K562 (cell line): Measurements from ENCODE around the gene CRIP3. TPM values are rescaled to one million over a fixed set of nuclear protein-coding genes. Genes with fewer than 3 reads are reported as not detected.

ENCODE experiments used
- ATAC-seq: fragments of 200-7000 bp; cut with Tn5 transposase; 3 replicates; pipeline ENCODE4 v1.9.1; 2020; ENCODE audit warnings: moderate library complexity
- BruUV-seq: library from RNA; stranded (reverse); fragments of 400-500 nt; replicated peaks from 2 replicates; lab custom pipeline; 2021; lab: Mats Ljungman, UMichigan
- CTCF ChIA-PET: fragments of 300-600 bp; formaldehyde crosslinking; extraction: SDS; loops from one replicate; lab custom pipeline; 2021; ENCODE audit warnings: low intra/inter-chr PET ratio; lab: Yijun Ruan, JAX
- POLR2A ChIA-PET: fragments of 300-600, 350-650 bp; sonication (Branson Sonifier 250); formaldehyde crosslinking; extraction: SDS; loops from one replicate; lab custom pipeline; 2021; ENCODE audit warnings: antibody characterized with exemption, inconsistent platforms; lab: Yijun Ruan, JAX
- DNase-seq, 4 experiments: peaks; one replicate each; pipeline versions ENCODE4 v3.0.0 to v3.0.0-alpha.2; 2011 to 2018; ENCODE audit warnings: low spot score in 3 of 4, mixed read lengths in 3 of 4; ENCODE audit errors: extremely low read depth in 1 of 4
- FAIRE-seq: peaks from 2 replicates; lab custom pipeline; 2011; peaks lifted over from hg19 to GRCh38; lab: Jason Lieb, UNC
- H2AFZ ChIP-seq: 2 replicates; pipeline ENCODE4 v1.6.0; 2011; ENCODE audit warnings: low read depth, low read length, control low read depth, inconsistent platforms
- H3K27ac ChIP-seq: fragments of 200-600 bp; 3 replicates; pipeline ENCODE4 v1.8.0; 2011; ENCODE audit warnings: low read depth, mild to moderate bottlenecking, control low read depth, inconsistent platforms, low read length, moderate library complexity, mixed read lengths; ENCODE audit errors: extremely low read depth
- H3K27me3 ChIP-seq, 2 experiments: fragments of 300-600 bp in 1 of 2; 2 replicates in 1 of 2; 3 replicates in 1 of 2; pipeline versions ENCODE4 v1.6.0 to v1.8.0; 2011; ENCODE audit warnings: inconsistent platforms in 2 of 2, low read length in 2 of 2, mild to moderate bottlenecking in 1 of 2, mixed read lengths in 1 of 2, moderate library complexity in 1 of 2; ENCODE audit not compliant: control insufficient read depth in 2 of 2, insufficient read depth in 2 of 2
- H3K36me3 ChIP-seq: fragments of 300-600 bp; 3 replicates; pipeline ENCODE4 v1.8.0; 2011; ENCODE audit warnings: mild to moderate bottlenecking, low read length, inconsistent platforms; ENCODE audit not compliant: control insufficient read depth, insufficient read depth
- H3K4me1 ChIP-seq, 2 experiments: fragments of 200-600 bp in 1 of 2; replicated peaks in 1 of 2; 2 replicates in 1 of 2; 3 replicates in 1 of 2; pipeline versions ENCODE4 v1.5.1 to v1.8.0; 2011; ENCODE audit warnings: inconsistent platforms in 2 of 2, low read length in 2 of 2, mild to moderate bottlenecking in 1 of 2, mixed read lengths in 1 of 2, moderate library complexity in 1 of 2; ENCODE audit not compliant: control insufficient read depth in 2 of 2, insufficient read depth in 2 of 2
- H3K4me2 ChIP-seq: 2 replicates; pipeline ENCODE4 v1.6.1; 2011; ENCODE audit warnings: low read length, control low read depth, inconsistent platforms, mixed read lengths; ENCODE audit not compliant: insufficient read depth
- H3K4me3 ChIP-seq: fragments of 200-600 bp; sonication (generic), shearing (Covaris generic); 2 replicates; pipeline ENCODE4 v1.5.1; 2016; ENCODE audit warnings: control low read depth, inconsistent platforms
- H3K79me2 ChIP-seq: fragments of 200-600 bp; 3 replicates; pipeline ENCODE4 v1.8.0; 2011; ENCODE audit warnings: low read length, inconsistent platforms; ENCODE audit not compliant: control insufficient read depth, insufficient read depth
- H3K9ac ChIP-seq, 2 experiments: 2 replicates each; pipeline versions ENCODE4 v1.6.0 to v1.6.1; 2011; ENCODE audit warnings: low read depth in 2 of 2, low read length in 2 of 2, control low read depth in 1 of 2, inconsistent platforms in 1 of 2, mild to moderate bottlenecking in 1 of 2, mixed read lengths in 1 of 2; ENCODE audit not compliant: insufficient read depth in 1 of 2
- H3K9me1 ChIP-seq: one replicate; pipeline ENCODE4 v1.6.0; 2011; ENCODE audit warnings: inconsistent platforms, mild to moderate bottlenecking, low read length, moderate library complexity; ENCODE audit not compliant: control insufficient read depth, insufficient read depth
- H3K9me3 ChIP-seq: replicated peaks from 2 replicates; pipeline ENCODE4 v1.5.1; 2011; ENCODE audit warnings: low read depth, low read length, inconsistent platforms; ENCODE audit not compliant: control insufficient read depth, insufficient read depth
- H4K20me1 ChIP-seq: replicated peaks from 2 replicates; pipeline ENCODE4 v1.6.1; 2011; ENCODE audit warnings: low read length, inconsistent platforms, mixed read lengths; ENCODE audit not compliant: control insufficient read depth, insufficient read depth
- EZH2 ChIP-seq: IDR thresholded peaks from 2 replicates; pipeline ENCODE4 v1.6.1; 2012; ENCODE audit warnings: low read depth, mild to moderate bottlenecking, inconsistent platforms, low read length, borderline replicate concordance
- HIVEP1 ChIP-seq: fragments of 250-450 bp; sonication (Bioruptor Pico); IDR thresholded peaks from 2 replicates; pipeline ENCODE4 v1.4.0; 2020; ENCODE audit warnings: mild to moderate bottlenecking
- ZNF384 ChIP-seq: IDR thresholded peaks from 2 replicates; pipeline ENCODE4 v1.6.1; 2012; ENCODE audit warnings: low read depth, low read length, improper control_type of control experiment
- in situ Hi-C: fragments of 300-500 bp; cut with MboI; formaldehyde crosslinking; loops from 4 replicates; pipeline ENCODE4 v1.15.0; 2018; ENCODE audit warnings: inconsistent platforms, mixed read lengths
- intact Hi-C: fragments of 100-400 bp; cut with micrococcal nuclease; formaldehyde crosslinking; loops from 2 replicates; pipeline ENCODE4 v1.14.2; 2022
- polyA plus RNA-seq, 8 experiments: library from polyadenylated mRNA; depleted of rRNA in 4 of 8; stranded (reverse) in 5 of 8; unstranded in 3 of 8; fragments of >200 nt; fragmentation: Nextera tagmentation in 2 of 8; fragmentation: Illumina TruSeq in 1 of 8; extraction: Ambion mirVana in 2 of 8; extraction: Trizol in 1 of 8; gene quantifications; 2 replicates each; pipeline versions ENCODE4 v1.2.1 to v1.2.3, GENCODE V29; 2011 to 2014; ENCODE audit warnings: inconsistent platforms in 1 of 8, missing spikeins in 1 of 8
- total RNA-seq, 7 experiments: library from RNA; depleted of rRNA in 6 of 7; stranded (reverse); fragments of >200 nt in 6 of 7; fragmentation: Illumina TruSeq in 2 of 7; extraction: Trizol in 2 of 7; gene quantifications; 2 replicates each; pipeline versions ENCODE4 v1.2.1 to v1.2.3, GENCODE V29; 2011 to 2021; ENCODE audit warnings: low replicate concordance in 1 of 7
- TF ChIP-seq, protein P1 (sequence below): fragments of 250-450 bp; sonication (Bioruptor Pico); IDR thresholded peaks from 2 replicates; pipeline ENCODE4 v1.4.0; 2020; ENCODE audit warnings: mild to moderate bottlenecking, moderate library complexity
- TF ChIP-seq, protein P2 (sequence below): fragments of 250-450 bp; sonication (Bioruptor Pico); IDR thresholded peaks from 2 replicates; pipeline ENCODE4 v1.9.0; 2021; ENCODE audit warnings: mild to moderate bottlenecking
- TF ChIP-seq, protein P3 (sequence below): sonication (generic); formaldehyde crosslinking; IDR thresholded peaks from 2 replicates; pipeline ENCODE4 v1.8.1; 2023; ENCODE audit warnings: missing genetic modification reagents, mild to moderate bottlenecking, borderline replicate concordance
- TF ChIP-seq, protein P4 (sequence below), 2 experiments: IDR thresholded peaks in 1 of 2; conservative IDR thresholded peaks in 1 of 2; 2 replicates each; pipeline ENCODE4 v1.6.1; 2016; ENCODE audit warnings: low read depth in 2 of 2, mild to moderate bottlenecking in 1 of 2, missing compliant biosample characterization in 1 of 2, missing genetic modification characterization in 1 of 2, moderate library complexity in 1 of 2
- TF ChIP-seq, protein P5 (sequence below): sonication (generic); formaldehyde crosslinking; IDR thresholded peaks from 2 replicates; pipeline ENCODE4 v1.8.0; 2022; ENCODE audit warnings: mild to moderate bottlenecking, missing genetic modification reagents

Gene CRIP3
- total and polyA plus RNA-seq, 9 of the 15 experiments (the other 6 are each of a cell fraction or from before 2014, with no cell fraction given), result 0.36 to 2.1 (median 0.87) TPM

DNA sequence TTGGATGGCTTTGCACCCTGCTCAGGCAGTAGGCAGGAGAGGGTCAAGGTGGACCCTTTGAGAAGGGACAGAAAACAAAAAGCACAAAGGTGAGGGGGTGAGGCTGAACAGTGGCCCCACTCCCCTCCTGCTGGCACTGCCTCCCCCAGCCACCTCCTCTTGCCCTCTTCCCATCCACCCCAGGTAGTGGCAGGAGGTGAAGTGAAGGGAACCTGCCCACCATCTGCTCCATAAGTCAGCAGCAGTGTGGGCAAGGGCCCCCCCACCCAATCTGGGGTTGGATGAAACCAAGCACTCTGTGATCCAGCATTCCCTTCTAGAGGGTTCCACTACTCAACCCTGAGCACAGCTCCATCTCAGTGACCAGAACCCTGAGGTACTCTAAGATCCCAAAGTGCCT lies 36.7 kb downstream of the CRIP3 start:
- POLR2A ChIA-PET, result interaction anchor here (0.7 to 1.4 kb wide), 3 partner anchors 9 to 239 kb away, joined by 3 to 4 read pairs (median 3); no protein-coding TSS in a partner anchor
- BruUV-seq, result no TSS peak
- TF ChIP-seq, protein P1, sequence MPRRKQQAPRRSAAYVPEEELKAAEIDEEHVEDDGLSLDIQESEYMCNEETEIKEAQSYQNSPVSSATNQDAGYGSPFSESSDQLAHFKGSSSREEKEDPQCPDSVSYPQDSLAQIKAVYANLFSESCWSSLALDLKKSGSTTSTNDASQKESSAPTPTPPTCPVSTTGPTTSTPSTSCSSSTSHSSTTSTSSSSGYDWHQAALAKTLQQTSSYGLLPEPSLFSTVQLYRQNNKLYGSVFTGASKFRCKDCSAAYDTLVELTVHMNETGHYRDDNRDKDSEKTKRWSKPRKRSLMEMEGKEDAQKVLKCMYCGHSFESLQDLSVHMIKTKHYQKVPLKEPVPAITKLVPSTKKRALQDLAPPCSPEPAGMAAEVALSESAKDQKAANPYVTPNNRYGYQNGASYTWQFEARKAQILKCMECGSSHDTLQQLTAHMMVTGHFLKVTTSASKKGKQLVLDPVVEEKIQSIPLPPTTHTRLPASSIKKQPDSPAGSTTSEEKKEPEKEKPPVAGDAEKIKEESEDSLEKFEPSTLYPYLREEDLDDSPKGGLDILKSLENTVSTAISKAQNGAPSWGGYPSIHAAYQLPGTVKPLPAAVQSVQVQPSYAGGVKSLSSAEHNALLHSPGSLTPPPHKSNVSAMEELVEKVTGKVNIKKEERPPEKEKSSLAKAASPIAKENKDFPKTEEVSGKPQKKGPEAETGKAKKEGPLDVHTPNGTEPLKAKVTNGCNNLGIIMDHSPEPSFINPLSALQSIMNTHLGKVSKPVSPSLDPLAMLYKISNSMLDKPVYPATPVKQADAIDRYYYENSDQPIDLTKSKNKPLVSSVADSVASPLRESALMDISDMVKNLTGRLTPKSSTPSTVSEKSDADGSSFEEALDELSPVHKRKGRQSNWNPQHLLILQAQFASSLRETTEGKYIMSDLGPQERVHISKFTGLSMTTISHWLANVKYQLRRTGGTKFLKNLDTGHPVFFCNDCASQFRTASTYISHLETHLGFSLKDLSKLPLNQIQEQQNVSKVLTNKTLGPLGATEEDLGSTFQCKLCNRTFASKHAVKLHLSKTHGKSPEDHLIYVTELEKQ (CRISPR knock-in tag), result no peak
- TF ChIP-seq EZH2 (no peak), HIVEP1 (CRISPR knock-in tag) (no peak), ZNF384 (no peak)
- TF ChIP-seq, protein P2, sequence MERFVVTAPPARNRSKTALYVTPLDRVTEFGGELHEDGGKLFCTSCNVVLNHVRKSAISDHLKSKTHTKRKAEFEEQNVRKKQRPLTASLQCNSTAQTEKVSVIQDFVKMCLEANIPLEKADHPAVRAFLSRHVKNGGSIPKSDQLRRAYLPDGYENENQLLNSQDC (CRISPR knock-in tag), result no peak
- TF ChIP-seq, protein P3, sequence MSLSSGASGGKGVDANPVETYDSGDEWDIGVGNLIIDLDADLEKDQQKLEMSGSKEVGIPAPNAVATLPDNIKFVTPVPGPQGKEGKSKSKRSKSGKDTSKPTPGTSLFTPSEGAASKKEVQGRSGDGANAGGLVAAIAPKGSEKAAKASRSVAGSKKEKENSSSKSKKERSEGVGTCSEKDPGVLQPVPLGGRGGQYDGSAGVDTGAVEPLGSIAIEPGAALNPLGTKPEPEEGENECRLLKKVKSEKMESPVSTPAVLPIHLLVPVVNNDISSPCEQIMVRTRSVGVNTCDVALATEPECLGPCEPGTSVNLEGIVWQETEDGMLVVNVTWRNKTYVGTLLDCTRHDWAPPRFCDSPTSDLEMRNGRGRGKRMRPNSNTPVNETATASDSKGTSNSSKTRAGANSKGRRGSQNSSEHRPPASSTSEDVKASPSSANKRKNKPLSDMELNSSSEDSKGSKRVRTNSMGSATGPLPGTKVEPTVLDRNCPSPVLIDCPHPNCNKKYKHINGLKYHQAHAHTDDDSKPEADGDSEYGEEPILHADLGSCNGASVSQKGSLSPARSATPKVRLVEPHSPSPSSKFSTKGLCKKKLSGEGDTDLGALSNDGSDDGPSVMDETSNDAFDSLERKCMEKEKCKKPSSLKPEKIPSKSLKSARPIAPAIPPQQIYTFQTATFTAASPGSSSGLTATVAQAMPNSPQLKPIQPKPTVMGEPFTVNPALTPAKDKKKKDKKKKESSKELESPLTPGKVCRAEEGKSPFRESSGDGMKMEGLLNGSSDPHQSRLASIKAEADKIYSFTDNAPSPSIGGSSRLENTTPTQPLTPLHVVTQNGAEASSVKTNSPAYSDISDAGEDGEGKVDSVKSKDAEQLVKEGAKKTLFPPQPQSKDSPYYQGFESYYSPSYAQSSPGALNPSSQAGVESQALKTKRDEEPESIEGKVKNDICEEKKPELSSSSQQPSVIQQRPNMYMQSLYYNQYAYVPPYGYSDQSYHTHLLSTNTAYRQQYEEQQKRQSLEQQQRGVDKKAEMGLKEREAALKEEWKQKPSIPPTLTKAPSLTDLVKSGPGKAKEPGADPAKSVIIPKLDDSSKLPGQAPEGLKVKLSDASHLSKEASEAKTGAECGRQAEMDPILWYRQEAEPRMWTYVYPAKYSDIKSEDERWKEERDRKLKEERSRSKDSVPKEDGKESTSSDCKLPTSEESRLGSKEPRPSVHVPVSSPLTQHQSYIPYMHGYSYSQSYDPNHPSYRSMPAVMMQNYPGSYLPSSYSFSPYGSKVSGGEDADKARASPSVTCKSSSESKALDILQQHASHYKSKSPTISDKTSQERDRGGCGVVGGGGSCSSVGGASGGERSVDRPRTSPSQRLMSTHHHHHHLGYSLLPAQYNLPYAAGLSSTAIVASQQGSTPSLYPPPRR (CRISPR knock-in tag), result no peak
- TF ChIP-seq, protein P4, sequence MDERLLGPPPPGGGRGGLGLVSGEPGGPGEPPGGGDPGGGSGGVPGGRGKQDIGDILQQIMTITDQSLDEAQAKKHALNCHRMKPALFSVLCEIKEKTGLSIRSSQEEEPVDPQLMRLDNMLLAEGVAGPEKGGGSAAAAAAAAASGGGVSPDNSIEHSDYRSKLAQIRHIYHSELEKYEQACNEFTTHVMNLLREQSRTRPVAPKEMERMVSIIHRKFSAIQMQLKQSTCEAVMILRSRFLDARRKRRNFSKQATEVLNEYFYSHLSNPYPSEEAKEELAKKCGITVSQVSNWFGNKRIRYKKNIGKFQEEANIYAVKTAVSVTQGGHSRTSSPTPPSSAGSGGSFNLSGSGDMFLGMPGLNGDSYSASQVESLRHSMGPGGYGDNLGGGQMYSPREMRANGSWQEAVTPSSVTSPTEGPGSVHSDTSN (CRISPR knock-in tag; IDR thresholded peaks at IDR 0.05; ENCODE audit: low read depth), result no peak
- TF ChIP-seq, protein P4 (tag; conservative IDR thresholded peaks at IDR 0.05; ENCODE audit: low read depth), result no peak
- TF ChIP-seq, protein P5, sequence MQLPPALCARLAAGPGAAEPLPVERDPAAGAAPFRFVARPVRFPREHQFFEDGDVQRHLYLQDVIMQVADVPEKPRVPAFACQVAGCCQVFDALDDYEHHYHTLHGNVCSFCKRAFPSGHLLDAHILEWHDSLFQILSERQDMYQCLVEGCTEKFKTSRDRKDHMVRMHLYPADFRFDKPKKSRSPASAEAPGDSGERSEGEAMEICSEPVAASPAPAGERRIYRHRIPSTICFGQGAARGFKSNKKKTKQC (CRISPR knock-in tag), result no peak

More for the DNA sequence above, 36.7 kb downstream of the CRIP3 start:
- no peak overlapping the region for H3K9ac ChIP-seq
- no peak for FAIRE-seq
- in situ Hi-C loops, result loop anchor here (5.0 kb wide), 1 partner anchor 60 kb away; no protein-coding TSS in a partner anchor
- H3K4me3 ChIP-seq, result no peak overlapping the region
- no peak overlapping the region for H2AFZ ChIP-seq
- H3K9me1 ChIP-seq, result no peaks in the 10 kb centered on the region
- no peak for DNase-seq
- CTCF ChIA-PET, result interaction anchor here (0.6 kb wide), 2 partner anchors 100 to 263 kb away, joined by 3 to 4 read pairs; no protein-coding TSS in a partner anchor
- H3K4me2 ChIP-seq, result no peak overlapping the region
- no peak for ATAC-seq
- no peaks in the 10 kb centered on the region for H3K9me3 ChIP-seq
- intact Hi-C loops, result no loop called here
- no peaks in the 10 kb centered on the region for H3K36me3 ChIP-seq
- H3K79me2 ChIP-seq, result no peaks in the 10 kb centered on the region
- H3K4me1 ChIP-seq, result peaks cover 27 to 54% of the 10 kb centered on the region in 2 experiments
- H3K27ac ChIP-seq, result no peak overlapping the region
- peaks cover 21 to 43% of the 10 kb centered on the region in 2 experiments for H3K27me3 ChIP-seq
- 0 out of 2 replicates have a peak, but pooled peaks cover 6% of the 10 kb centered on the region for H4K20me1 ChIP-seq
